Hematopoietic multipotent progenitor cell treated with erythropoietin and hydrocortisone succinate and interleukin-3 and kit ligand, for 17 days (in vitro differentiated cells): ENCODE results near the gene RAB37.

Experiments used
- DNase-seq: peaks from one replicate; pipeline ENCODE4 v3.0.0-alpha.2; 2015; ENCODE audit warnings: low spot score

Gene RAB37

DNA sequence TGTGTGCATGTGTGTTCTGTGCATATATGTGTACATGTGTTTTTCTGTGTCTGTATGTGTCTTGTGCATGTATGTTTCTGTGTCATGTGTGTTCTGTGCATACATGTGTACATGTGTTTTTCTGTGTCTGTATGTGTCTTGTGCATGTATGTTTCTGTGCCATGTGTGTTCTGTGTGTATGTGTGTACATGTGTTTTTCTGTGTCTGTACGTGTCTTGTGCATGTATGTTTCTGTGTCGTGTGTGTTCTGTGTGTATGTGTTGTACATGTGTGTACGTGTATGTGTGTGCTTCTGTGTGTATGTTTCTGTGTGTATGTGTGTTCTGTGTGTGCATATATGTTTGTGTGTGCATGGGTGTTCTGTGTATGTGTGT lies 8.4 kb upstream of the RAB37 start:
- DNase-seq = no peak

- no peak for DNase-seq
Measured at GRCh38 chr17:74729368-74729767, 7.7 kb upstream of the RAB37 start.

- DNase-seq = no peak
Measured at GRCh38 chr17:74729866-74730265, 7.2 kb upstream of the RAB37 start.

GRCh38 chr17:74730491-74731346 lies 6.3 kb upstream of the RAB37 start:
- no peak for DNase-seq

DNA sequence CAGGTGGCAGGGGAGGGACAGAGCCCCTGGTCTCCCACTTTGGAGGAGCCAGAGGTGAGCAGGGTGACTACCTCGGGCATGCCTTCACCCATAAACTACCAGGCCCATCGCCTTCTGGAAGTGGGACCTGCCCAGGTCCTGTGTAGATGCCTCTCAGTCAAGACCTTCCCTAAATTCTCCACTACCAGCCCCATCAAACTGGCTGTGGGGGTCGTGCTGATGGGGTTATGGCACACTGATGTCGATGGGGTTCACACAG lies 5.8 kb upstream of the RAB37 start:
- DNase-seq = no peak

GRCh38 chr17:74732042-74732867 lies 4.8 kb upstream of the RAB37 start:
- DNase-seq = no peak

DNA sequence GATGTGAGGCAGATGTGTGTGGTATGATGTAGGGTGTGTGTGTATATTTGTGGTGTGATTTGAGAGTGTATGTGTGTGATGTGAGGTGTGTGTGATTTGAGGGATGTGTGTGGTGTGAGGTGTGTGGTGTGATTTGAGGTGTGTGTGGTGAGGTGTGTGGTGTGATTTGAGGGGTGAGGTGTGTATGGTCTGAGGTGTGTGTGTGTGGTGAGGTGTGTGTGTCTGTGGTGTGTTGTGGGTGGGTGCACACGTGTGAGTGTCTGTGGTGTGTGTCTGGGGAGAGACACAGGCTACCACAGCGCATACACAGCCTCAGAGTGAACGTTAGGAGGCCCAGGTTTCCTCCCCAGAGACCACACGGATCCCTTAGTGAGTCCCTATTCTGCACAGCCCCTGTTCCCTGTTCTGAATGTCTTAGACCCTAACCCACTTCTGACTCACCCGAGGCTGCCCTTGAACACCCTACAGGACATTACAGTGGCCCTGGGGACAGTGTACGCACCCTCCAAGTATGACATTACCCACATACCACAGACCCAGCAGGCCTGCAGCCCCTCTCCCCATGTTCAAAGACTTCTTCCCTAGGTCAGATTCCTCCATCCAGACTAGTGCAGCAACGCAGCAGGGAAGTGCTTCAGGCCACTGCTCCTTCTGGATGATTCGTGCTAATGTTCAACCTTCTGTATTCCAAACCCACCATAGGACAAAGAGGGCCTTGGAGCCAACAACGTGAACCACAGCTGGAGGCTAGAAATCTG lies 3.5 kb upstream of the RAB37 start:
- DNase-seq = no peak

DNA sequence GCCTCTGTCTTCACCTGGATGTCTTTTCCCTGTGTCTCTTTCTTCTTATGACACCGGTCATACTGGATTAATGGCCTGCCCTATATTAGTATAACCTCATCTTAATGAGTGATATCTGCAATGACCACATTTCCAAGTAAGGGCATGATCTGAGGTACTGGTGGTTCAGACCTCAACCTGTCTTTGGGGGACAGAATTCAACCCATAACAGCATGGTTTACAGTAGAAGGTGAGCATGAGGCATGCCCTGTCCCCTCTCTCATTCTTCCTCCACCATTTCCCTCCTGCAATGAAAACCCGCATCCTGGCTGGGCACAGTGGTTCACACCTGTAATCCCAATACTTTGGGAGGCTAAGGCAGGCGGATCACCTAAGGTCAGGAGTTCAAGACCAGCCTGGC lies 2.8 kb upstream of the RAB37 start:
- no peak for DNase-seq

DNA sequence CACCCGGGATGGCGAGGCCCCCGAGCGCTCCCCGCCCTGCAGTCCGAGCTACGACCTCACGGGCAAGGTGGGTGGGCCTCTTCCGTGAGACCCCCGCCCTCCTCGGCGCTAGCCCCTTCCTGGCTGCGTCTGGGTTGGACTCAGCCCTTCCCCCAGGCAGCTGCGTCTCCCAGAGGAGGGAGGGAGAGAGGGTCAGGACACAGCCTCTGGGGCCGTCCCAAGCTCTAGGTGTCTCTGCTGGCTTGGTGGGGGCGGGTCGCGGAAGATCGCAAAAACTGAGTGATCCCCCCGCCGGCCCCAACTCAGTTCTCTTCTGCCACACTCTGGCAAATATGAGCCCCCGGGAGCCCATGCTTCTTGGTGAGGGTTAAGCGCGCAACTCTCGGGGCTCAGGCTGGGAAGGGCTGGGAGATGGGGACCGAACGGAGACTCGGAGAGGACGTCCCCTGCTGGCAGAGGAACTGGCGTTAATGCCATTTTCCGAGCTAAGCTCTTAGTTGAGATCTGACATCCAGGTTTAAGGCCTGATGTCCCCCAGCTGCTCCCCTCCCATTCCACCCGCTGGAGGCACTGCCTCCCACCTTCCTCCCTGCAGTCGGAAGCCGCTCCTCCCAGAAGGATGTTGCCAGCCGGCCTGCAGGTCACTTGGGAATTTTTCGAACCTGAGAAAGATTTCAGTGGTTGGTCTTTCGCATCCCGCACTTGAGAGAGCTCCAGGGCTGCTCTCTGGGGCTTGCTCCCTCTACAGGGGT lies 419 bp downstream of the RAB37 start:
- DNase-seq = no peak

- no peak for DNase-seq
Measured at GRCh38 chr17:74738051-74738996, 1.3 kb downstream of the RAB37 start.

- DNase-seq = no peak
Measured at GRCh38 chr17:74739227-74739831, 2.3 kb downstream of the RAB37 start.

- DNase-seq = no peak
Measured at GRCh38 chr17:74740173-74740572, 3.1 kb downstream of the RAB37 start.

GRCh38 chr17:74740641-74741387 lies 3.8 kb downstream of the RAB37 start:
- DNase-seq = no peak

GRCh38 chr17:74742153-74742515 lies 5.1 kb downstream of the RAB37 start:
- no peak for DNase-seq

DNA sequence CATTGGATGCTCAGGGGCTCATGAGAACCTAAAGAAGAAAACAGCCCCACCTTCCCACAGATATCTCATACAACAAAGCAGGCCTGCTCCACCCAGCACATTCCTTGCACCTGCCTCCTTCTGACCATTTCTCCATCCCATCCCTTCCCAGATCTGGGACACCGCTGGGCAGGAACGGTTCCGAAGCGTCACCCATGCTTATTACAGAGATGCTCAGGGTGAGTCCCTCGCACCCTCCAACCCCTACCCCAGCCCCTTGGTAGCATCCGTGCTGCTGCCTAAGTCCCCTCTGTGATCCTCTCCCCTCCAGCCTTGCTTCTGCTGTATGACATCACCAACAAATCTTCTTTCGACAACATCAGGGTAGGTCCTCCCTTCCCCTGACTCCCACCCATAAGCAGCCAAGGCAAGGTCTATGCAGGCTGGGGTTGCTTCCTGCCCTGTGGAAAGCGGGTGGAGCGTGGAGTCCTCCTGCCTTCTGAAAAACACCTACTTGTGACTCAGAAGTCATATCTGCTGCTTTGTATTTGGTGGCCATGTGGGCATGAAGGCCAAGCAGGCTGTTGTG lies 6.0 kb downstream of the RAB37 start:
- no peak for DNase-seq

- DNase-seq = no peak
Measured at GRCh38 chr17:74743755-74744154, 6.7 kb downstream of the RAB37 start.

- no peak for DNase-seq
Measured at GRCh38 chr17:74744349-74744713, 7.3 kb downstream of the RAB37 start.

DNA sequence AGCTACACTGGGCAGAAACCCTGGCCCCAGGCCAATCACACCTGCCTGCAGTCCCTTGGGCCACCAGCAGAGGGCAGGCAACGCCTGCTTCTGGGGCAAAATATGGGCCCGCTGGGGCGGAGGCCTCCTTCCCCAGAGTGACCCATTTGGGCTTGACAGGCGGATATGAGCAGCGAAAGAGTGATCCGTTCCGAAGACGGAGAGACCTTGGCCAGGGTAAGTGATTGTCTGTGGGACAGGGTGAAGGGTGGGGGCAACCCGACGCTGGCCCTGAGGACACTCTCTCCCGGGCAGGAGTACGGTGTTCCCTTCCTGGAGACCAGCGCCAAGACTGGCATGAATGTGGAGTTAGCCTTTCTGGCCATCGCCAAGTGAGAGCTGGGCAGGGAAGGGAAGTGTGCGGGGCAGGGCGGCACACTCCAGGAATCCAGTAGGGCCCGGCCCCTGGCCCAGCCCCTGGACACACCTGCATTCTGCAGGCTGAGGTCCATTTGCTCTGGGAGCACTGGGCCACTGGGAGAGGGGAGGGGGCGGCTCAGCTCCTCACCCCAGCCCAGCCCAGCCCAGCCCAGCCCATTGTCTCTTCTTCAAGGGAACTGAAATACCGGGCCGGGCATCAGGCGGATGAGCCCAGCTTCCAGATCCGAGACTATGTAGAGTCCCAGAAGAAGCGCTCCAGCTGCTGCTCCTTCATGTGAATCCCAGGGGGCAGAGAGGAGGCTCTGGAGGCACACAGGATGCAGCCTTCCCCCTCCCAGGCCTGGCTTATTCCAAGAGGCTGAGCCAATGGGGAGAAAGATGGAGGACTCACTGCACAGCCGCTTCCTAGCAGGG lies 7.9 kb downstream of the RAB37 start:
- DNase-seq = peak; percentile 92
